GM23248 (cell line): ENCODE data around the gene SNX17.

ENCODE experiments used
- EZH2 ChIP-seq: fragments of 200-600 bp; sonication (generic); IDR thresholded peaks from 2 replicates; pipeline ENCODE4 v1.6.1; 2018; ENCODE audit warnings: antibody characterized with exemption, mild to moderate bottlenecking; ENCODE audit not compliant: insufficient read depth, poor library complexity, severe bottlenecking
- EZH2phosphoT487 ChIP-seq: fragments of 200-600 bp; sonication (generic); IDR thresholded peaks from 2 replicates; pipeline ENCODE4 v1.6.1; 2018; ENCODE audit warnings: antibody characterized with exemption, moderate library complexity, mild to moderate bottlenecking, low read depth; ENCODE audit not compliant: insufficient read depth

GRCh38 chr2:27421660-27422250, 51.3 kb downstream of the SNX17 start:
- no peak for TF ChIP-seq EZH2
- TF ChIP-seq EZH2phosphoT487: no peak
